ENCODE results near the gene ACTN3. TPM values are rescaled to one million over a fixed set of nuclear protein-coding genes. Genes with fewer than 3 reads are reported as not detected.
"Not testable (repeated sequence)": the region's sequence is repeated elsewhere in the genome, so short reads cannot be mapped to it uniquely, and the experiment has no call there.

Gene ACTN3
- total and polyA plus RNA-seq, 2 experiments from 2014 or later: 0.58 TPM; not detected in 1

GRCh38 chr11:66539870-66540213, 6.9 kb upstream of the ACTN3 start:
- 96% methylated on average over 10 of the region's 10 CpGs for WGBS (ENCODE audit: low lambda C conversion rate, missing lambda C conversion rate)

GRCh38 chr11:66540598-66540997, 6.1 kb upstream of the ACTN3 start:
- not testable (repeated sequence) for H2AFZ ChIP-seq; H3K9me3 ChIP-seq (ENCODE audit: low read depth); H3K4me1 ChIP-seq (ENCODE audit: insufficient read depth); H4K20me1 ChIP-seq (ENCODE audit: insufficient read depth, poor library complexity, severe bottlenecking); H3K27ac ChIP-seq; H3K4me3 ChIP-seq; H3K4me2 ChIP-seq; H3K9me2 ChIP-seq (replicated peaks; ENCODE audit: insufficient read depth); H3K27me3 ChIP-seq; H3K79me2 ChIP-seq; H3K36me3 ChIP-seq (replicated peaks; ENCODE audit: insufficient read depth, low read depth); DNase-seq (ENCODE audit: low spot score)
- WGBS (ENCODE audit: low lambda C conversion rate, missing lambda C conversion rate): 89% methylated on average over 8 of the region's 8 CpGs

More at GRCh38 chr11:66539870-66540213, 6.9 kb upstream of the ACTN3 start:
- Histone ChIP-seq H3K9me2 (replicated peaks; ENCODE audit: insufficient read depth) (no peaks in the 10 kb centered on the region), H2AFZ (no peak overlapping the region), H3K9me3 (ENCODE audit: low read depth) (no peaks in the 10 kb centered on the region), H4K20me1 (ENCODE audit: insufficient read depth, poor library complexity, severe bottlenecking) (no peaks in the 10 kb centered on the region), H3K27ac (no peak overlapping the region), H3K27me3 (no peaks in the 10 kb centered on the region), H3K4me1 (ENCODE audit: insufficient read depth) (peaks cover under 1% of the 10 kb centered on the region), H3K4me3 (no peak overlapping the region), H3K4me2 (no peak overlapping the region), H3K79me2 (peaks cover 3% of the 10 kb centered on the region), H3K36me3 (replicated peaks; ENCODE audit: insufficient read depth, low read depth) (no peaks in the 10 kb centered on the region)
- TF ChIP-seq EZH2phosphoT487 (IDR thresholded peaks at IDR 0.05; ENCODE audit: low read depth, severe bottlenecking, unreplicated experiment): no peak
- no peak for TF ChIP-seq EZH2 (IDR thresholded peaks at IDR 0.05; ENCODE audit: borderline replicate concordance)
- TF ChIP-seq, protein P1, sequence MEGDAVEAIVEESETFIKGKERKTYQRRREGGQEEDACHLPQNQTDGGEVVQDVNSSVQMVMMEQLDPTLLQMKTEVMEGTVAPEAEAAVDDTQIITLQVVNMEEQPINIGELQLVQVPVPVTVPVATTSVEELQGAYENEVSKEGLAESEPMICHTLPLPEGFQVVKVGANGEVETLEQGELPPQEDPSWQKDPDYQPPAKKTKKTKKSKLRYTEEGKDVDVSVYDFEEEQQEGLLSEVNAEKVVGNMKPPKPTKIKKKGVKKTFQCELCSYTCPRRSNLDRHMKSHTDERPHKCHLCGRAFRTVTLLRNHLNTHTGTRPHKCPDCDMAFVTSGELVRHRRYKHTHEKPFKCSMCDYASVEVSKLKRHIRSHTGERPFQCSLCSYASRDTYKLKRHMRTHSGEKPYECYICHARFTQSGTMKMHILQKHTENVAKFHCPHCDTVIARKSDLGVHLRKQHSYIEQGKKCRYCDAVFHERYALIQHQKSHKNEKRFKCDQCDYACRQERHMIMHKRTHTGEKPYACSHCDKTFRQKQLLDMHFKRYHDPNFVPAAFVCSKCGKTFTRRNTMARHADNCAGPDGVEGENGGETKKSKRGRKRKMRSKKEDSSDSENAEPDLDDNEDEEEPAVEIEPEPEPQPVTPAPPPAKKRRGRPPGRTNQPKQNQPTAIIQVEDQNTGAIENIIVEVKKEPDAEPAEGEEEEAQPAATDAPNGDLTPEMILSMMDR (IDR thresholded peaks at IDR 0.05; ENCODE audit: poor library complexity): no peak
- DNase-seq (ENCODE audit: low spot score): no peak

GRCh38 chr11:66541892-66542291, 4.8 kb upstream of the ACTN3 start:
- peaks cover 10% of the 10 kb centered on the region for H3K4me1 ChIP-seq (ENCODE audit: insufficient read depth)
- no peaks in the 10 kb centered on the region for H3K36me3 ChIP-seq (replicated peaks; ENCODE audit: insufficient read depth, low read depth)
- H3K9me2 ChIP-seq (replicated peaks; ENCODE audit: insufficient read depth): no peaks in the 10 kb centered on the region
- WGBS (ENCODE audit: low lambda C conversion rate, missing lambda C conversion rate): 95% methylated on average over 4 of the region's 4 CpGs
- TF ChIP-seq, protein P1 (IDR thresholded peaks at IDR 0.05; ENCODE audit: poor library complexity): no peak
- no peak for TF ChIP-seq EZH2 (IDR thresholded peaks at IDR 0.05; ENCODE audit: borderline replicate concordance)
- no peak for TF ChIP-seq EZH2phosphoT487 (IDR thresholded peaks at IDR 0.05; ENCODE audit: low read depth, severe bottlenecking, unreplicated experiment)
- no peaks in the 10 kb centered on the region for H3K27me3 ChIP-seq
- no peak overlapping the region for H3K4me3 ChIP-seq
- H3K79me2 ChIP-seq: peaks cover 3% of the 10 kb centered on the region
- DNase-seq (ENCODE audit: low spot score): no peak
- H3K27ac ChIP-seq: no peak overlapping the region
- H4K20me1 ChIP-seq (ENCODE audit: insufficient read depth, poor library complexity, severe bottlenecking): no peaks in the 10 kb centered on the region
- no peaks in the 10 kb centered on the region for H3K9me3 ChIP-seq (ENCODE audit: low read depth)
- no peak overlapping the region for H2AFZ ChIP-seq
- no peak overlapping the region for H3K4me2 ChIP-seq

- H3K4me1 ChIP-seq (ENCODE audit: insufficient read depth): peaks cover 15% of the 10 kb centered on the region
- H4K20me1 ChIP-seq (ENCODE audit: insufficient read depth, poor library complexity, severe bottlenecking): no peaks in the 10 kb centered on the region
- H3K9me3 ChIP-seq (ENCODE audit: low read depth): no peaks in the 10 kb centered on the region
- TF ChIP-seq, protein P1 (IDR thresholded peaks at IDR 0.05; ENCODE audit: poor library complexity): no peak
- TF ChIP-seq EZH2 (IDR thresholded peaks at IDR 0.05; ENCODE audit: borderline replicate concordance) (no peak), EZH2phosphoT487 (IDR thresholded peaks at IDR 0.05; ENCODE audit: low read depth, severe bottlenecking, unreplicated experiment) (no peak)
- no peaks in the 10 kb centered on the region for H3K36me3 ChIP-seq (replicated peaks; ENCODE audit: insufficient read depth, low read depth)
- 95% methylated on average over 10 of the region's 10 CpGs for WGBS (ENCODE audit: low lambda C conversion rate, missing lambda C conversion rate)
- H3K4me2 ChIP-seq: no peak overlapping the region
- no peaks in the 10 kb centered on the region for H3K9me2 ChIP-seq (replicated peaks; ENCODE audit: insufficient read depth)
- H3K4me3 ChIP-seq: no peak overlapping the region
- H3K27ac ChIP-seq: no peak overlapping the region
- DNase-seq (ENCODE audit: low spot score): no peak
- H2AFZ ChIP-seq: no peak overlapping the region
- peaks cover 3% of the 10 kb centered on the region for H3K79me2 ChIP-seq
- no peaks in the 10 kb centered on the region for H3K27me3 ChIP-seq
Measured at GRCh38 chr11:66542362-66542761, 4.3 kb upstream of the ACTN3 start.

Data from hepatocyte (in vitro differentiated cells).